ENCODE results near the gene ZNF562. TPM values are rescaled to one million over a fixed set of nuclear protein-coding genes. Genes with fewer than 3 reads are reported as not detected.

ZNF562 gene
- total RNA-seq (2022) (23.0 and 23.7 TPM in 2 replicates), Bru-seq, nascent RNA (percentile 82 among the genes with signal in this experiment), BruChase-seq, experiment 1, labeled RNA remaining after a 2-hour chase (percentile 90 among the genes with signal in this experiment), BruChase-seq, experiment 2, labeled RNA remaining after a 6-hour chase (percentile 78 among the genes with signal in this experiment)
- long read RNA-seq, partial matches to known transcripts, result 0 of 8 reads
- long read RNA-seq, other reads (novel, unspliced or antisense), result 4 of 8 reads

DNA sequence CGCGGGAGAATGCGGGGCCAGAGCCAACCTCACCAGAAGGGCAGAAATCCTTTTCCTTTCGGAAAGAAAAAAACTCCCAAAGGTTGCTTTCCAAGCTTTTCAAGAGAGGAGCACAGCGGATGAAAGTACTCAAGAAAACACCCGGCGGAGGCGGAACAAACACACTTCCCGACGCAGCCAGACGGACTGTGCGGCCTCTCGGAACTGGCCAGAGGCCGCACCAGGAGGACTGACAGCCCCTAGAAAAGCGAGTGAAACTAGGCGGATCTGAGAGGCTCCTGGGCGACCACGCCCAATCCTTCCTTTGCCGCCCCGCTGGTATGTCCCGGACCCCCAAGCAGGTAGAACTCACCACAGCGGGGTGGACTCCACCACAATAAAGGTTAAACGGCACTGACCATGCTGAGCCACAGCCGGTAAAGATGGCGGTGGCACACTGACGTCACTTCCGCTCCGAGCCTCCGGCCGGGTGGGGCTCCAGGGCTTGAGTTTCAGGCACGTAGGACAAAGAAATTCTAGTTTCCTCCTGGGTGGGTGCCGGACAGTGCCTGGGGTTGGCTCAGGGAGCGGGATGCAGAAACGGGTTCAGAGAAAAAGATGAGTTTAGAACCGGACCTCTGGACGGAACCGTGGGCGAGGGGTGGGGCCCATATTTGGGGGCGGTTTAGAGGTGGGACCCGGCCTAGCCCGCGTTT, at the start of gene ZNF562:
Gene ZNF562 (minus strand): TSS at position 438 of the 695 bp plus-strand sequence. CDS start 14,356 bp downstream, outside the sequence.
- Histone ChIP-seq H3K4me1 (no peaks in the 10 kb centered on the region), H3K9me3 (peaks cover 23% of the 10 kb centered on the region), H3K27me3 (replicated peaks; ENCODE audit: control insufficient read depth, insufficient read depth, low read length) (no peaks in the 10 kb centered on the region), H3K36me3 (ENCODE audit: control insufficient read depth, insufficient read depth, low read length) (no peaks in the 10 kb centered on the region), H3K4me3 (ENCODE audit: low read depth, low read length) (peak within 1 kb of the TSS; percentile 76)
- H3K27me3 Mint-ChIP-seq (ENCODE audit: insufficient read depth, unreplicated experiment), result no peaks in the 10 kb centered on the region
- H3K9me3 Mint-ChIP-seq (ENCODE audit: unreplicated experiment), result peaks cover 26% of the 10 kb centered on the region
- POLR2A ChIA-PET, result no interaction called here
- peaks cover 51% of the 10 kb centered on the region for H3K36me3 Mint-ChIP-seq (ENCODE audit: insufficient read depth, unreplicated experiment)
- intact Hi-C loops (cut with micrococcal nuclease; ENCODE audit: unreplicated experiment), result loop anchor here (2.0 kb wide), 1 partner anchor 110 kb away; no protein-coding TSS in a partner anchor
- TF ChIP-seq, protein P1, sequence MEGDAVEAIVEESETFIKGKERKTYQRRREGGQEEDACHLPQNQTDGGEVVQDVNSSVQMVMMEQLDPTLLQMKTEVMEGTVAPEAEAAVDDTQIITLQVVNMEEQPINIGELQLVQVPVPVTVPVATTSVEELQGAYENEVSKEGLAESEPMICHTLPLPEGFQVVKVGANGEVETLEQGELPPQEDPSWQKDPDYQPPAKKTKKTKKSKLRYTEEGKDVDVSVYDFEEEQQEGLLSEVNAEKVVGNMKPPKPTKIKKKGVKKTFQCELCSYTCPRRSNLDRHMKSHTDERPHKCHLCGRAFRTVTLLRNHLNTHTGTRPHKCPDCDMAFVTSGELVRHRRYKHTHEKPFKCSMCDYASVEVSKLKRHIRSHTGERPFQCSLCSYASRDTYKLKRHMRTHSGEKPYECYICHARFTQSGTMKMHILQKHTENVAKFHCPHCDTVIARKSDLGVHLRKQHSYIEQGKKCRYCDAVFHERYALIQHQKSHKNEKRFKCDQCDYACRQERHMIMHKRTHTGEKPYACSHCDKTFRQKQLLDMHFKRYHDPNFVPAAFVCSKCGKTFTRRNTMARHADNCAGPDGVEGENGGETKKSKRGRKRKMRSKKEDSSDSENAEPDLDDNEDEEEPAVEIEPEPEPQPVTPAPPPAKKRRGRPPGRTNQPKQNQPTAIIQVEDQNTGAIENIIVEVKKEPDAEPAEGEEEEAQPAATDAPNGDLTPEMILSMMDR (IDR thresholded peaks at IDR 0.05; ENCODE audit: insufficient read depth in 1 of 2, low read depth in 1 of 2, low read length in 1 of 2, severe bottlenecking in 1 of 2, unreplicated experiment in 1 of 2), result no peak
- H3K4me1 Mint-ChIP-seq (ENCODE audit: low read depth, unreplicated experiment), result no peaks in the 10 kb centered on the region
- H3K27ac Mint-ChIP-seq (ENCODE audit: unreplicated experiment), result peak within 1 kb of the TSS; percentile 100
- DNase-seq, result peak; percentile 90
- BruUV-seq (replicated peaks), result no TSS peak
- H3K4me3 Mint-ChIP-seq (ENCODE audit: unreplicated experiment), result peak within 1 kb of the TSS; percentile 95
- CTCF ChIA-PET, result interaction anchor here (0.6 kb wide), 1 partner anchor 1761 kb away, joined by 3 read pairs; the partner anchor contains the start of gene PRKCSH

DNA sequence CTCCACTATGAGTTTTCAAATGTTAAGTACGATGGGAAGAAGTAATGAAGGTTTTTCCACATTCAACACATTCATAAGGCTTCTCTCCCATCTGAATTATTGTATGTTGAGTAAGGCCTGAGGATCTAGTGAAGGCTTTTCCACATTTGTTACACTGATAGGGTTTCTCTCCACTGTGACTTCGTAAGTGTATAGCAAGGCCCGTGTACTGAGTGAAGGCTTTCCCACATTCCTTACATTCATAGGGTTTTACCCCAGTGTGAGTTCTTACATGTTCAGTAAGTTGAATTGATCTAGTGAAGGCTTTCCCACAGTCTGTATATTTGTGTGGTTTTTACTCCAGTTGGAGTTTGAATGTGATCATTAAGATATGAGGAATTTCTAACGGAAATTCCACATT, 49.3 kb upstream of the ZNF562 start:
- BruUV-seq (replicated peaks), result no TSS peak
- ChIA-PET POLR2A (no interaction called here), CTCF (no interaction called here)
- intact Hi-C loops (cut with micrococcal nuclease; ENCODE audit: unreplicated experiment), result no loop called here
- TF ChIP-seq, protein P1 (IDR thresholded peaks at IDR 0.05; ENCODE audit: insufficient read depth in 1 of 2, low read depth in 1 of 2, low read length in 1 of 2, severe bottlenecking in 1 of 2, unreplicated experiment in 1 of 2), result no peak
- DNase-seq, result no peak
- Mint-ChIP-seq H3K9me3 (ENCODE audit: unreplicated experiment) (peaks cover 10% of the 10 kb centered on the region), H3K4me3 (ENCODE audit: unreplicated experiment) (no peak overlapping the region), H3K27ac (ENCODE audit: unreplicated experiment) (no peak overlapping the region), H3K27me3 (ENCODE audit: insufficient read depth, unreplicated experiment) (peaks cover 3% of the 10 kb centered on the region), H3K36me3 (ENCODE audit: insufficient read depth, unreplicated experiment) (no peaks in the 10 kb centered on the region), H3K4me1 (ENCODE audit: low read depth, unreplicated experiment) (no peaks in the 10 kb centered on the region)
- Histone ChIP-seq H3K4me1 (no peaks in the 10 kb centered on the region), H3K36me3 (ENCODE audit: control insufficient read depth, insufficient read depth, low read length) (no peaks in the 10 kb centered on the region), H3K9me3 (0 out of 2 replicates have a peak, but pooled peaks cover 10% of the 10 kb centered on the region), H3K27me3 (replicated peaks; ENCODE audit: control insufficient read depth, insufficient read depth, low read length) (no peaks in the 10 kb centered on the region), H3K4me3 (ENCODE audit: low read depth, low read length) (no peak overlapping the region)

DNA sequence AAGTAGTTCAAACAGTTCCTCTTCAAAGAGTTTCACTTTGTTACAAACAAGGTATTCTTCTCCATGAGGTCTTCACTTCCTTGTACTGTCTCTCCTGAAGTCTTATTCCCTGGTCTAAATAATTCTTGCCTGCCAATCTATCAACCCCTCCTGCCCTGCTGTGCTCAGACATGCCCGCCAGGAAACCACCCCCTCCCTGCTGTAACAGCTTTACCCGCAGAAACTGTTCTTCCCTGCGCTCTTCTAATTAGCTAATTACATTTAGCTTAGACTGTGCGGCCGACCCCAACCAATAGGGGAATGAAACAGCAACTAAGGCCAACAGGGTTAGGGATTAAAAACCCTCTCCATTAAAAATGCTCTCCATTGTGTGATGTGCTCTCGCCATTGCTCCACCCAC, 47.0 kb upstream of the ZNF562 start:
- H3K4me3 Mint-ChIP-seq (ENCODE audit: unreplicated experiment), result no peak overlapping the region
- DNase-seq, result no peak
- ChIA-PET CTCF (no interaction called here), POLR2A (no interaction called here)
- peaks cover 3% of the 10 kb centered on the region for H3K27me3 Mint-ChIP-seq (ENCODE audit: insufficient read depth, unreplicated experiment)
- Histone ChIP-seq H3K4me1 (no peaks in the 10 kb centered on the region), H3K36me3 (ENCODE audit: control insufficient read depth, insufficient read depth, low read length) (no peaks in the 10 kb centered on the region), H3K27me3 (replicated peaks; ENCODE audit: control insufficient read depth, insufficient read depth, low read length) (no peaks in the 10 kb centered on the region), H3K4me3 (ENCODE audit: low read depth, low read length) (no peak overlapping the region), H3K9me3 (0 out of 2 replicates have a peak, but pooled peaks cover 10% of the 10 kb centered on the region)
- H3K36me3 Mint-ChIP-seq (ENCODE audit: insufficient read depth, unreplicated experiment), result no peaks in the 10 kb centered on the region
- no peaks in the 10 kb centered on the region for H3K4me1 Mint-ChIP-seq (ENCODE audit: low read depth, unreplicated experiment)
- peaks cover 21% of the 10 kb centered on the region for H3K9me3 Mint-ChIP-seq (ENCODE audit: unreplicated experiment)
- TF ChIP-seq, protein P1 (IDR thresholded peaks at IDR 0.05; ENCODE audit: insufficient read depth in 1 of 2, low read depth in 1 of 2, low read length in 1 of 2, severe bottlenecking in 1 of 2, unreplicated experiment in 1 of 2), result no peak
- no peak overlapping the region for H3K27ac Mint-ChIP-seq (ENCODE audit: unreplicated experiment)
- intact Hi-C loops (cut with micrococcal nuclease; ENCODE audit: unreplicated experiment), result no loop called here
- no TSS peak for BruUV-seq (replicated peaks)

Measured in Caco-2 (cell line).